ENCODE measurements around the gene PSMG3.

Gene PSMG3

GRCh38 chr7:1526271-1526754 lies 43.5 kb downstream of the PSMG3 start (continued):
- TF ChIP-seq ZNF280C (tag by site-specific recombination; IDR thresholded peaks at IDR 0.05) (no peak), ZNF555 (tag by site-specific recombination; conservative IDR thresholded peaks at IDR 0.05) (no peak), ZNF184 (tag by site-specific recombination; IDR thresholded peaks at IDR 0.05) (no peak), ZNF335 (tag by site-specific recombination; conservative IDR thresholded peaks at IDR 0.05) (no peak), ZNF488 (tag by site-specific recombination; IDR thresholded peaks at IDR 0.05) (no peak), ZNF23 (tag by site-specific recombination; IDR thresholded peaks at IDR 0.05; ENCODE audit: borderline replicate concordance) (no peak), ZBTB49 (tag by site-specific recombination; IDR thresholded peaks at IDR 0.05; ENCODE audit: low read depth) (no peak), KLF16 (tag by site-specific recombination; IDR thresholded peaks at IDR 0.05) (no peak), ZBTB26 (tag by site-specific recombination; optimal IDR thresholded peaks at IDR 0.05) (no peak), ZNF837 (tag by site-specific recombination; IDR thresholded peaks at IDR 0.05) (no peak), ZNF560 (tag by site-specific recombination; IDR thresholded peaks at IDR 0.05; ENCODE audit: borderline replicate concordance) (no peak), ZNF514 (tag by site-specific recombination; IDR thresholded peaks at IDR 0.05) (no peak), OVOL3 (tag by site-specific recombination; IDR thresholded peaks at IDR 0.05) (no peak), ZNF398 (tag by site-specific recombination; IDR thresholded peaks at IDR 0.05) (peak; percentile 71), ZNF239 (tag by site-specific recombination; IDR thresholded peaks at IDR 0.05) (no peak), ZNF768 (tag by site-specific recombination; IDR thresholded peaks at IDR 0.05) (no peak), ZNF324 (tag by site-specific recombination; IDR thresholded peaks at IDR 0.05) (no peak), ZNF610 (tag by site-specific recombination; IDR thresholded peaks at IDR 0.05; ENCODE audit: borderline replicate concordance) (no peak), ZNF174 (tag by site-specific recombination; IDR thresholded peaks at IDR 0.05) (no peak), ZBTB7A (tag by site-specific recombination; IDR thresholded peaks at IDR 0.05; ENCODE audit: low read depth) (no peak), ZNF114 (tag by site-specific recombination; IDR thresholded peaks at IDR 0.05) (no peak), ZBTB10 (tag by site-specific recombination; IDR thresholded peaks at IDR 0.05) (no peak), ZNF792 (tag by site-specific recombination; IDR thresholded peaks at IDR 0.05) (no peak), BCL11A (tag by site-specific recombination; IDR thresholded peaks at IDR 0.05; ENCODE audit: low read depth) (no peak), ZNF423 (tag by site-specific recombination; IDR thresholded peaks at IDR 0.05) (no peak), ZNF140 (tag by site-specific recombination; IDR thresholded peaks at IDR 0.05) (no peak), ZSCAN16 (tag by site-specific recombination; IDR thresholded peaks at IDR 0.05) (no peak), ZFP41 (tag by site-specific recombination; IDR thresholded peaks at IDR 0.05; ENCODE audit: borderline replicate concordance) (no peak), SCRT2 (tag by site-specific recombination; IDR thresholded peaks at IDR 0.05) (no peak)

All from HEK293 (cell line).